NT2/D1 (cell line): ENCODE results near the gene NPAS3.

ENCODE experiments used
- DNase-seq: peaks from one replicate; pipeline ENCODE4 v3.0.0-alpha.2; 2011; ENCODE audit warnings: low read depth, low spot score
- H3K27me3 ChIP-seq: 2 replicates; pipeline ENCODE4 v1.6.0; 2011; ENCODE audit warnings: mild to moderate bottlenecking; ENCODE audit not compliant: insufficient read length, insufficient read depth
- H3K36me3 ChIP-seq: 2 replicates; pipeline ENCODE4 v1.6.1; 2011; ENCODE audit warnings: mild to moderate bottlenecking, low read length, mixed read lengths; ENCODE audit not compliant: insufficient read depth, insufficient read length
- H3K4me1 ChIP-seq: 2 replicates; pipeline ENCODE4 v1.5.1; 2011; ENCODE audit not compliant: insufficient read depth, insufficient read length
- H3K4me3 ChIP-seq: 2 replicates; pipeline ENCODE4 v1.5.1; 2011; ENCODE audit warnings: low read depth; ENCODE audit not compliant: insufficient read length
- H3K9ac ChIP-seq: 2 replicates; pipeline ENCODE4 v1.6.0; 2011; ENCODE audit warnings: low read depth; ENCODE audit not compliant: insufficient read length
- H3K9me3 ChIP-seq: 2 replicates; pipeline ENCODE4 v1.5.1; 2011; ENCODE audit warnings: mild to moderate bottlenecking, low read length; ENCODE audit not compliant: insufficient read depth
- SUZ12 ChIP-seq: IDR thresholded peaks from 2 replicates; pipeline ENCODE4 v1.6.1; 2011; ENCODE audit not compliant: insufficient read length, insufficient read depth; ENCODE audit errors: extremely low read depth
- YY1 ChIP-seq: IDR thresholded peaks from 2 replicates; pipeline ENCODE4 v1.6.1; 2011; ENCODE audit not compliant: insufficient read length, insufficient read depth
- ZNF274 ChIP-seq: IDR thresholded peaks from 2 replicates; pipeline ENCODE4 v1.6.1; 2011; ENCODE audit warnings: mild to moderate bottlenecking, low read depth, low read length

The NPAS3 gene

DNA sequence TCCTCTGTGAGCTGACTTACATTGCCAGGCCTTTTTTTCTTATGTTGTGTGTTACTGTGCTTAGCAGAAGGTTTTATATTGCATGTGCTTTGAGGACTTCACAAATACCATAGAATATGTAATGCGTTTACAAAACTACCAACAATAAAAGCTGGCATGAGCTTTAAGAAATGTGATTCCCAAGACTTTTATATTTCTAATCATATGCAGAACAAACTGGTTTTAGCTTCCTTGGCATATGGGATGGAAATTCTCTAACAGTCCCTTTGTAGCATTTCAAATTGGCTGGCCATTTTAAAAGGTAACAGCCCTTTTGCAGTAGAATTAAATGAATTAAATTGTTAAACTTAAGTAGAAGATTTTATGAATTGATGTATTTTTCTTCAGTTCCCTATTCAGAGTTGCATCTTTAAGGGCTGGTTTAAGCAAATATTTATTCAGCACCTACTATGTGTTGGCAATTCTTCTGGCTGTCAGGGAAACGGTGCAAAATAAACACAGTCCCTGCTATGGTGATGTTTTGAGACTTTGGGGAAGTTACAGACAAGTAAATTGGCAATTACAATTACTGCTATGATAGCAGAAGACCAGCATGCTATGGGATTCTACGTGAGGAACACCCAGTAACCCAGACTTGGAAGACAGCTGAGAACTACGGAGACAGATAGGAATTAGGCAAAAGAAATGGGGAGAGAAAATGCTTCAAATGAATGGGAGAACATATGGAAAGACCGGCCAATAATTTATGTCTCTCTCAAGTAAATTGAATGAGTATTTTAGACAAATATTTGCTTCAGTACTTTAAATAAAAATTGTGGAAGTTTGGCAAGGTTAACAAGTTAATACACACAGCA is 565.8 kb downstream of the NPAS3 start:
- H3K4me1 ChIP-seq, result no peaks in the 10 kb centered on the region

DNA sequence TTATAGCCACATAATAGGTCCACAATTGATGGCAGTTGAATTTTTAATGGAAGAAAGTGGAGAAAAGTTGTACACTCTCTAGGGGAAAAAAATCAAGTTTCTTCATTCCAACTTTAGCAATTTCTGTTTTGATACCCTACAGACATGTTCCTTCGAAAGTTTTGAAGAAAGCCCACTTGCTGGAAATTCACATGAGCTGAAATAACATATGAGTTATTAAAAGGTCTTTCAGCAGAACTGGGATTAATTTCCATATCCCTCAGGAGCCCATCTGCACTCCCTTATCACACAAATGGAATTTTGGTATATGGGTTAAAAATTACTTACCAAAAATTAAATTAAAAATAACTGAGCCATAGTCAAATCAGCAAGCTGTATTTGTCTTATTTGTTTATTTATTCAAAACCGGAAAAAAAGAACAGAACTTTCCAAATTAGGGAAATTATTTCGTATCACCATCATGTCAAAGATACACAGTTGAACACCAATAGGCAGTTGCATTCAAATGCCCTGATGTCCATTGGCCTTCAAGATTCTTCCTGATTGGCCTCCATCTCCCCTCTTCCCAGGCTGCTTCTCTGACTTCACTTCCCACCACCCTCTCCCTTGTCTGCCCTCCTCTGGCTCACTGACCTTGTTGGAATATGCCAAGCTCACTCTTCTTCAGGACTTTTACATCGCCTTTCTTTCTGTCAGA is 566.7 kb downstream of the NPAS3 start:
- Histone ChIP-seq H3K36me3 (no peaks in the 10 kb centered on the region), H3K4me3 (no peak overlapping the region), H3K9ac (no peak overlapping the region), H3K9me3 (no peaks in the 10 kb centered on the region), H3K27me3 (no peaks in the 10 kb centered on the region), H3K4me1 (no peaks in the 10 kb centered on the region)
- DNase-seq, result no peak
- TF ChIP-seq YY1 (no peak), SUZ12 (no peak), ZNF274 (no peak)

More for the DNA sequence above, 565.8 kb downstream of the NPAS3 start:
- no peaks in the 10 kb centered on the region for H3K9me3 ChIP-seq
- H3K27me3 ChIP-seq, result no peaks in the 10 kb centered on the region
- no peaks in the 10 kb centered on the region for H3K36me3 ChIP-seq
- no peak for DNase-seq
- H3K9ac ChIP-seq, result no peak overlapping the region
- no peak overlapping the region for H3K4me3 ChIP-seq
- TF ChIP-seq SUZ12 (no peak), ZNF274 (no peak), YY1 (no peak)

DNA sequence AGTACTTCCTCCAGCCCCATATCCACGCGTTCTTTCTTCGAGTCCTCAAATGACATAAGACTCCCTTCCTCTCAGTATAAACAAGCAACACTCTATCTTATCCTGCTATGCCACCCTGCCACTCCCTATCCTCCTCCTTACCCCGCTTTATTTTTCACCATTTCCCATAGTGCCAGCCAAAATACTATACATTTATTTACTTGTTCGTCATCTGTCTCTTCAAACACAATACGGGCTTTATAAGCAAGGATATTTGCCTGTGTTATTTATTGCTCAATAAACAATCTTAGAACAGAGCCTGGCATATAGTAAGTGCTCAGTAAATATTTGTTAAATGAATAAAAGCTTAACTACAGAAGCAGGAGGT is 567.3 kb downstream of the NPAS3 start:
- H3K9me3 ChIP-seq, result no peaks in the 10 kb centered on the region
- H3K9ac ChIP-seq, result no peak overlapping the region
- no peaks in the 10 kb centered on the region for H3K36me3 ChIP-seq
- DNase-seq, result no peak
- no peaks in the 10 kb centered on the region for H3K4me1 ChIP-seq
- no peaks in the 10 kb centered on the region for H3K27me3 ChIP-seq
- no peak overlapping the region for H3K4me3 ChIP-seq
- TF ChIP-seq SUZ12, result no peak
- no peak for TF ChIP-seq YY1
- TF ChIP-seq ZNF274, result no peak

GRCh38 chr14:33508126-33509062 is 569.7 kb downstream of the NPAS3 start:
- Histone ChIP-seq H3K27me3 (no peaks in the 10 kb centered on the region), H3K36me3 (no peaks in the 10 kb centered on the region), H3K4me3 (no peak overlapping the region), H3K4me1 (no peaks in the 10 kb centered on the region), H3K9me3 (no peaks in the 10 kb centered on the region), H3K9ac (no peak overlapping the region)
- no peak for DNase-seq
- TF ChIP-seq SUZ12 (no peak), YY1 (no peak), ZNF274 (no peak)

DNA sequence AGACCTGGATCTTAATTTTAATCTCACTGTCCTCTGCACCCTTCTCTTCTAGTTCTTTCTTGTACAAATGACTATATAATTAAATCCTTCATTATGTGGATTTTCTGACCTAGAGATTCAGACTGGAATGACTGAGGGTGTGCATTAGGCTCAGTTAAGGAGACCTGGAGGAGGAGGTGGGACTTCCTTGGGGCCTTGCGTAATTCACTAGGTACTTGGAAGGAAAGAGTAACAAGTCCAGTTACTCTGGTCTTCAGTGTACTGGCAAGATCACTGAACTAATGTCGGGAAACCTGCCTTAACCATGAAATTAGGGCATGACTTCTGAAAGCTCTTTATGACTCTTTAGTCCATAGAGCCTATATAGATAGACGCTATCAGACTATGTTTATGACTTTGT is 570.8 kb downstream of the NPAS3 start:
- TF ChIP-seq ZNF274, result no peak
- no peak for TF ChIP-seq YY1
- no peak for TF ChIP-seq SUZ12
- H3K9me3 ChIP-seq, result no peaks in the 10 kb centered on the region
- no peak overlapping the region for H3K9ac ChIP-seq
- DNase-seq, result no peak
- H3K4me3 ChIP-seq, result no peak overlapping the region
- no peaks in the 10 kb centered on the region for H3K27me3 ChIP-seq
- no peaks in the 10 kb centered on the region for H3K36me3 ChIP-seq
- no peaks in the 10 kb centered on the region for H3K4me1 ChIP-seq

GRCh38 chr14:33510063-33510481 is 571.4 kb downstream of the NPAS3 start:
- no peaks in the 10 kb centered on the region for H3K9me3 ChIP-seq
- no peaks in the 10 kb centered on the region for H3K4me1 ChIP-seq
- no peak overlapping the region for H3K9ac ChIP-seq
- H3K4me3 ChIP-seq, result no peak overlapping the region
- DNase-seq, result no peak
- TF ChIP-seq ZNF274, result no peak
- TF ChIP-seq SUZ12, result no peak
- TF ChIP-seq YY1, result no peak
- no peaks in the 10 kb centered on the region for H3K36me3 ChIP-seq
- no peaks in the 10 kb centered on the region for H3K27me3 ChIP-seq
